HG03045 (cell line): Measurements from ENCODE around the gene FKBP3.
"Not testable (repeated sequence)": the region's sequence is repeated elsewhere in the genome, so short reads cannot be mapped to it uniquely, and the experiment has no call there.

Experiments
- ATAC-seq: cut with Tn5 transposase; IDR thresholded peaks from one replicate; pipeline ENCODE4 v1.9.1; 2021; ENCODE audit warnings: mild to moderate bottlenecking, moderate library complexity; ENCODE audit not compliant: unreplicated experiment

Gene FKBP3

DNA sequence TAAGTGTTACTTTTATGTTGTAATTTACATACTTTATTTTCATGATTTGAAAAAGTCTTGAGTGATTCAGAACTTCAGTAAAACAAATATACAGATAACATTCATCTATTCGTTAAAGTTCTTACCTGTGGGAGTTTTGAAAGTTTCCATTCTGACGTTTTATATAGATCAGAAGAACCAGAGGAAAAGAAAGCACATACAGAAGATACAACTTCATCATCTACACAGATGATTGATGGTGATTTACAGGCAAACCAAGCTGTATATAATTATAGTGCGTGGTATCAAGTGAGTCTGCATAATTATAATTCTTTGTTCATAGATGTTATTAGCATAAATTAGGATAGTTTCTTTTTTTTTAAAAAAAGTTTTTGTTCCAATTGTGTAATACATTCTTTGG lies 20.0 kb downstream of the FKBP3 start:
- no peak for ATAC-seq

DNA sequence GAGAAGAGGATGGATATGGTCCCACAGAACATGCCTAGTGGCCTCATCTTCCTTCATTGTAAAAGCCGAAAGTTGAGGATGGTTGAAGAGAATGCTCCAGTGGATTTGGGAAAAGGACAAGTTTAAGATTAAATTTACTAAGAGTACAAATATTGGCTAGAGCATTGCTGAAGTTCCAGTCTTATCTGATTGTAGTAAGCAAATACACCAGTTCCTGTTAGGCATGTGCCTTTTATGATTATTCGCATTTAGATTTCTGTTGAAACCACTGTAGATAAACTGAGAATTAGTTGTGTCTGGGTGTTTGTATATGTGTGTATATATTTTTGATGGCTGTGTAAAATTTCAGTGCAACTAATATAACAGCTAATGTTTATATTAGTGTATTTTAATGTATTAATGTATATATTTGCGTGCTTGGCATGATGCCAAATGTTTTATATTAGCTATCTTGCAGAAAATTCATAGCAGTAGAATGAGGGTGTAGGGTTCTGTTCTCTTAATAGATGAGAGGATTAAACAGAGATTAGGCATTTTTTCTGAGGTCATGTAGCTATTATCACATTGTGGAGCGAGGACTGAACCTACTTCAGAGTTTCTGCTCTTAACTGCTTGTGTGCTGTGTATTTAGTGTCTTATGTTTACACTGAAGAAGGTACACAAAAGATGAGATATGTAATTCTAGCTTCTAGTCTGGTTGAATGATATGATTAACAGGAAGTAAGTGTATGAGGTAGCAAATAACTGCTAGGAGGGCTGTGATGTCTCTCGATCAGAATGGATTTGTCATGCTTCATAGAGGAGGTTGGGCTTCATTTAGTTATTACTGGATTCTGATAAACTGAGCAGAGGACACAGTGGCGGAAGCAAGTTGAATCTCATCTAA lies 21.1 kb downstream of the FKBP3 start:
- ATAC-seq = no peak

DNA sequence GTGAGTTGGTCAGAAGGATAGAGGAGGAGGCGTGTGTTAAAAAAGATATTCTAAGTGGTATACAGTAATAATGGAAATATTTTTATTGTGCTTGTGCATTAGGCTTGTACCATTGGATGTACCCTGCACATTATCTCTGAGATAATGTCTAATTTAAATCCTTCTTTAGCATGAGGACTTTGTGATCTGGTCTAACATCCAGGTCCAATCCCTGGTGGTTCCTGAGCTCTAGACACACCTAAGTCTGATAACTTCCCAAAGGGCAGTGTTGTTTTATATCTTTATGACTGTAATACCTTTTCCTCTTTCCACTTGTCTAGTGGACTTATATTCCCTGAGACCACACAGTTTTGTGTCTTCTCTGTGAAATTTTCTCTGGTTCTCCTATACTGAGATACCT lies 29.7 kb downstream of the FKBP3 start:
- no peak for ATAC-seq

DNA sequence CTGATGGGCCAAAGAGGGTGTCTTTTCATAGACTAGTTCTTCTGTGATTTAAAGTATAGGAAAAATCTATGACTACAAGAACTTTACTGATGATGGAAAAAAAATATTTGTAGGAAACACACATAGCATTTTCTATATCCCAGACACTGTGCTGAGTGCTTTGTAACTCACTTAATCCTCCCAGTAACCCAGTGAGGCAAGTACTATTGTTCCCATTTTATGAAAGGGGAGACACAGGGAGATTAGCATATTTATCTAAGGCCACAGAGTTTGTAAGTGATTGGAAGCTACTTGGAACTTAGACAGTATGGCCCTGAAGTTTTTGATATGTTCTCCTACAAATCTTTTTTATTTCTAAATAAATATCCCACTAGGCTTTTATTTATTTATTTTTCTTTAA lies 30.5 kb downstream of the FKBP3 start:
- no peak for ATAC-seq

DNA sequence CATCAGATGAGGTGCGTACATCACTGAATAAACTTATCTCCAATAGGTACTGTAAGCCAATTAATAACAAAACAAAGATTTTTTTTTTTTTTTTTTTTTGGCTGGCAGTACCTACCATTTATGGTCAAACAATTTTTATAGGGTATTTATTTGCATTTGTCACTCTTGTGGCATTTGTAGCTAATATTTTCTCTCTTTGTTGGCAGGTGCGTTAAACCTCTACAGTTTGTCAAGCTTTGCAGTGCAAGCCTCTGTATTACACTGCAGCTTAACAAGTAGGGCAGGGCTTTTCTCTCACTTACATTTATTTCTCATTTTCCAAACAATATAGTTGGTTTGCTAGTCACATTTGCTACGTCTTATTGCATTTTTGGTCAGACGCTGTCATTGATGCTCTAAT lies 38.1 kb downstream of the FKBP3 start:
- ATAC-seq = no peak

DNA sequence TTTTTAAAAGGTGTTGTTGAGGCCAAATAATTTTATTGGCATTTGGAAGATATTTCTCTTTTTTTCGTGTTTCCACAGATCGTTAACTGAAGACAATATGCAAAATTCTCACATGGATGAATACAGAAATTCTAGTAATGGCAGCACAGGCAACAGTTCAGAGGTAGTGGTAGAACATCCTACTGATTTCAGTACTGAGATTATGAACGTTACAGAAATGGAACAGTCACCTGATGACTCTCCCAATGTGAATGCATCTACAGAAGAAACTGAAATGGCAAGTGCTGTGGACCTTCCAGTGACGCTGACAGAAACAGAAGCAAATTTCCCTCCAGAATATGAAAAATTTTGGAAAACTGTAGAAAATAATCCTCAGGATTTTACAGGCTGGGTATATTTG lies 39.1 kb downstream of the FKBP3 start:
- no peak for ATAC-seq

DNA sequence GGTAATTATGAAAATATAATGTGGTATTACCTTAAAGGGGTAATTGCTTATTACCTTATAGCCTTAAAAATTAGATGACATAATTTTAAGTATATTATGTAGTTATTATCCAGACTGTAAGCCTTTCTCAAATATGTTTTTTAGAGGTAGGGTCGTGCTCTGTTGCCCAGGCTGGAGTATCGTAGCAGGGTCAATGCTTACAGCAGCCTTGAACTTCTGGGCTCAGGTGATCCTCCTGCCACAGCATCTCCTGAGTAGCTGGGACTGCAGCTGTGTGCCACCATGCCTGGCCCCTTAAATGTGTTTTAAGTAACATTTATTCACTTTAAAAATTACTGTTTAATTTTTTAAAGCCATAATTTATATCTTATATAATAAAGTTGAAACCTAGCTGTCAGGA lies 40.0 kb downstream of the FKBP3 start:
- no peak for ATAC-seq

DNA sequence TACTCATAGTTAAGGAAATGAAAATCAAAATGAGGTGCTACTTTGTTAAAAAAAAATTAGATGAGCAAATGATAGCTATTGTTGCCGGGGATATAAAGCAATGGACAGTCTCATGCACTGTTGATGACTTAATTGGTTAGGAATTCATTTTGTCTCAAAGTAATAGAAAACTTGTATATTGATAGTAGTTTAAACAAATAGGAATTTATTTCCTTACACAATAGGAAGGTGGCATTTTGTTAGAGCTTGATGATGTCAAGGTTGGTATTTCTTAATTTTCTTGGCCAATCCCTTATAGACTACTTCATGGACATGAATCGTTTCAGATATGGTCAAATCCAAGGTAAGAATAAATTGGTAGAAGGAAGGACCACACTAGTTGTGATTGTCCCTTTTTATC lies 42.6 kb downstream of the FKBP3 start:
- no peak for ATAC-seq

DNA sequence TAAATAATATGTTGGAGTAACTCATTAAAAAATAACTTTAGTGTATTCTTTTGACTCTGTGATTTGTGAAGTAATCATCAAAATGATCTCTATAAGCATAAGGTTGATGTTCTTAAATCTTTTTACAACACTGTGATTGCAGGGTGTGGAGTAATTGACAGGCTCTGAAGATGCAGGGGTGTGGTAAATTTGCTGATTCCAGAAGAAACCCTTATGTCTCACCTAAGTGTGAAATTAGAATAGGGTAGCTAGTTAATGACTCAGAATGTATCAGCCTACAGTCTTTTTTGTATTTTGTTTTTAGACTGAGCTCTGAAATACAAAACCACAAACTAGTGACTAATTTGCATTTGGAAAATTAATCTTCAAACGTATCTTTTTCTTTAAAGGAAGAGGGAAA lies 44.5 kb downstream of the FKBP3 start:
- ATAC-seq = peak; percentile 69

DNA sequence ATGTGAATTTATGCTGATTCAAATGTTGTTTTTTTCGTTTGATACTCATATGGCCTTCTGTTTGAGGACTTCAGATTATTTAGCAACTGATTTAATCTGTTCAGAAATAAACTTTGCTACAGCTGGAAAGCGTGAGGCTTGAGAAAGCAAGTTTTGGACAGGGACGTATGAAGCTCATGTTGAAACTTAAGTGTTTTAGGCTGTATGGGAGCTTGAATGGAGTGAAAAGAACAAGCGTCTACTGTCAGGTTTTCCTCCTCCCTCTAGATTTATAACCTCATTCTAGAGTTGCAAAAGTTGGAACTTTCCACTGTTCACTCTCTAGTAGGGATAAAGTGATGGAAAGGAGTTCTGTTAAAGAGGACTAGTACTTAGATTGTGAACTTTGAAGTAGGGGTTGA lies 49.3 kb downstream of the FKBP3 start:
- no peak for ATAC-seq

DNA sequence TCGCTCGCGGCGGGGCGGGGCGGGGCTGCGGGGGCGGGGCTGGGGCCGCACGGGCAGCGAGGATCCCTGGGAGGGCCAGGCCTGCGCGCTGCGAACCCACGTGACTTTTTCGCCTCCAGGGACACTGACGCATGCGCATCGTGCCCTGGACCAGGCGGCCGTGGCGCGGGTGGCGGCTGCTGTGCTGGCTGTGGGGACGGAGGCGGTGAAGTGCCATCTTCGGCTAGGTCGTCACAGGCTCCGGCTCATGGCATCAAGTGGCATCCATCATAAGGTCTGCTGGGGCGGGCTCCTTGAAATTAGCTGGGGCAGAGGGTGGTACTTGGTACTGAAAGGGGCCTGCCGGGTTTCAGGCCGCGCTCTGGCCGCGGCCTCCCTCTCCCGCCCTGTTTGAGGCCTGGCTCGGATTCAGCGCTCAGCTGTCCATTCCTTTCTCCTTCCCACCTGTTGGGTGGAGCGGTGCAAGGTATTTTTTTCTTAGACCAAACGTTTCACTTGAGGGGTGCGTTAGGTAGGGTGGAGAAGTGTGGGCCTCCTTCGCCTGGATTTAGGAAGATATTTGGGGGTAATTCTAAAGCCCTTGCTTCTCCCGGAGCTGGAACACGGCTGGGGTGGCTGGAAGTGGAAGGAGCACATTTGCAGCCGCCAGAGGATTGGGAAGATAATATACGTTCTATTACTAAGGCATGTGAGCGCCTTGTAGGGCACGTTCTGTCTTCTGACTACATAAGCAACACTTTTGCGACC lies 50.1 kb downstream of the FKBP3 start, which contains the start of gene PRPF39:
Gene PRPF39 (plus strand): TSS at position 141 of the 747 bp plus-strand sequence. CDS start 11,124 bp downstream, outside the sequence.
- ATAC-seq = peak; percentile 91

DNA sequence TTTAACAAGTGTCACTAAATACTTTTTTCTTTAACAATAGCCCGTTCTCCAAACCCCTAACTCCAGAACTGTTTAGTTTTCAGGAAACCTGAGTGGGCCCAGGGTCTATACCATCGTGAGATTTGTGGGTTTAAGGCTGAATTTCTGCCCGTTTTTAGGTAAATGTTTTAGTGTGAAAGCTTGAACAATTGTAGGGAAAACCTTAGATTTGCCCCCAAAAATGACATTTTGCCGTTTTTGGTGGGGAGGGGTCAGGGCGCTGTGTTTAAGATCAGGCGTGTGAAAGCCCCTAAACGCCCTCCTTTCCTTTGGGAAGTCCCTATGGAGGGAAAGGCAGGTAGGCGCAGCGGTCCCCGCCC lies 50.7 kb downstream of the FKBP3 start:
- peak; percentile 11 for ATAC-seq

DNA sequence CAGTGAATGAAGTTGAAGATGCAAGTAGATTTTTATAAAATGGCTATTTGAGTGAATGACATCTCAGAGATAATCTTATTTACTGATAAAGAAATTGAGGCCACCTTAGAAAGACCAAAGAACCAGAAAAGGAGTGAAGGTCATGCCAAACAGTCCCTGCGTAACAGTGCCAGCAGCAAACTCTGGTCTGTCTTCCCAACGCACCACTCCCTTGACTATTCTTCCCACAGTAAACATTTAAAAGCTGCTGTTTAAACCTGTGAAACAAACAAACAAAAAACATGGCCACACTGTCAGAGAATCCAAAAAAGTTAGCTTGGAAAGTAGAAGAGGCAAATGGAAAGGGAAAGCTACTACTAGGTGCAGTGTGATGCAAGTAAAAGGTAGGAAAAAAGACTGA lies 51.9 kb downstream of the FKBP3 start:
- ATAC-seq = no peak

DNA sequence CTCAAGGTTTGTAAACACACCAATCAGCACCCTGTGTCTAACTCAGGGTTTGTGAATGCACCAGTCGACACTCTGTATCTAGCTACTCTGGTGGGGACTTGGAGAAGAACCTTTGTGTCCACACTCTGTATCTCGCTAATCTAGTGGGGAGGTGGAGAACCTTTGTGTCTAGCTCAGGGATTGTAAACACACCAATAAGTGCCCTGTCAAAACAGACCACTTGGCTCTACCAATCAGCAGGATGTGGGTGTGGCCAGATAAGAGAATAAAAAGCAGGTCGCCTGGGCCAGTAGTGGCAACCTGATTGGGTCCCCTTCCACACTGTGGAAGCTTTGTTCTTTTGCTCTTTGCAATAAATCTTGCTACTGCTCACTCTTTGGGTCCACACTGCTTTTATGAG lies 53.2 kb downstream of the FKBP3 start:
- not testable (repeated sequence) for ATAC-seq

DNA sequence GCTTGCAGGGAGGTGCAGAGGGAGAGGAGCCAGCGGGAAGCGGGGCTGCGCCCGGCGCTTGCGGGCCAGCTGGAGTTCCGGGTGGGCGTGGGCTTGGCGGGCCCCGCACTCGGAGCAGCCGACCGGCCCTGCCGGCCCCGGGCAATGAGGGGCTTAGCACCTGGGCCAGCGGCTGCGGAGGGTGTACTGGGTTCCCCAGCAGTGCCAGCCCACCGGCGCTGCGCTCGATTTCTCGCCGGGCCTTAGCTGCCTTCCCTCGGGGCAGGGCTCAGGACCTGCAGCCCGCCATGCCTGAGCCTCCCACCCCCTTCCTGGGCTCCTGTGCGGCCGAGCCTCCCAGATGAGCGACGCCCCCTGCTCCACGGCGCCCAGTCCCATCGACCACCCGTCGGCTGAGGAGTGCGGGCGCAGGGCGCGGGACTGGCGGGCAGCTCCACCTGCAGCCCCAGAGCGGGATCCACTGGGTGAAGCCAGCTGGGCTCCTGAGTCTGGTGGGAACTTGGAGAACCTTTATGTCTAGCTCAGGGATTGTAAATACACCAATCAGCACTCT lies 53.8 kb downstream of the FKBP3 start:
- not testable (repeated sequence) for ATAC-seq

DNA sequence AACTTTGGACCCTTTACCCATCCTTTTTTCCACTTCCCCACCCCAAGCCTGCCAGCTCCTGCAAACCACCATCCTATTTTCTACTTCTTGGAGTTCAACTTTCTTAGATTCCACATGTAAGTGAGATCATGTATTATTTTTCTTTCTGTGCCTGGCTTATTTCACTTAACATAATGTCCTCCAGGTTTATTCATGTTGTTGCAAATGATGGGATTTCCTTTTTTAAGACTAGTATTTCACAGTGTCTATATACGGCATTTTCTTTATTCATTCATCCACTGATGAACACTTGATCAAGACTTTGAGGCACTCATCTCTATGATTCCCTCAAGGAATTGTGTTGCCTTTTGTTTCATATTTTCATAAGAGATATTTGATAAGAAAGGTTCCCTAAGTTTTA lies 56.0 kb downstream of the FKBP3 start:
- ATAC-seq = no peak

DNA sequence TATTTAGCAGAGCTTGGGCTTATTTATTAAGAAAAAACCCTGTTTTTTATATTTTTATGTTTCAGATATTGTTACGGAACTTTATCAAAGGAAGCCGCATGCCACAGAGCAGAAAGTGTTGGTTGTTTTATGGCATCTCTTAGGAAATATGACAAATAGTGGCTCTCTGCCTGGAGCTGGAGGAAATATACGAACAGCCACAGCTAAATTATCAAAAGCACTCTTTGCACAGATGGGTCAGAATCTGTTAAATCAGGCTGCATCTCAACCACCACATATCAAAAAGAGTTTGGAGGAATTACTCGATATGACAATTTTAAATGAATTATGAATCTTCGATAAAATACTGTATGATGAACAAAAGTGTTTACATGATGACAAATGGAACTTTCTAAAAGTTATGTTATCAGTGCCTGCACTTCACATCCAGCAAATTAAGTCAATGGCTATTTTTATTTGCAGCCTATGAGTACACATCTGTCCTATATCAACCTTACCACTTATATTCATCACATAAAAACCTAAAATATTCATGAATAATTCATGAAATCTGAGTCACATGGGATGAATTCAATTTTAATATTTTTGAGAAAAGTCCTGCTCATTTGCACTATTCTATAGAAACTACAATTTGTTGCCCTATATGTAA lies 60.9 kb downstream of the FKBP3 start:
- no peak for ATAC-seq

DNA sequence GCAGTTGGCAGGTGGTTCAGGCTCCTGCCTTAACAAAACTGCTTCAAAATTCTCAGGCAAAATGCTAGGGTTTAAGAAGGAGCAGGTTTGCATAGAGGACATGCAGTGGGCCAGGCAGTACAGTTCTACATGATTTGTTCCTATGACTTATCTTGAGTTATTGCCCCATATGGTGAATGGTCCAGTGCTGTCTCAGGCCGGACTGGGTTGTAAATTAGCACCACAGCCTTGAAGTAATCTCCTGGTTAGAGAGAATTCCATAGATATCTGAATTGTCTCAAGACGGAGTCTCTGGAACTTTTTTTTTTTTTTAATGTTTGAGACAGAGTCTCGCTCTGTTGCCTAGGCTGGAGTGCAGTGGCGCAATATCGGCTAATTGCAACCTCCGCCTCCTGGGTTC lies 62.2 kb downstream of the FKBP3 start:
- ATAC-seq = no peak

DNA sequence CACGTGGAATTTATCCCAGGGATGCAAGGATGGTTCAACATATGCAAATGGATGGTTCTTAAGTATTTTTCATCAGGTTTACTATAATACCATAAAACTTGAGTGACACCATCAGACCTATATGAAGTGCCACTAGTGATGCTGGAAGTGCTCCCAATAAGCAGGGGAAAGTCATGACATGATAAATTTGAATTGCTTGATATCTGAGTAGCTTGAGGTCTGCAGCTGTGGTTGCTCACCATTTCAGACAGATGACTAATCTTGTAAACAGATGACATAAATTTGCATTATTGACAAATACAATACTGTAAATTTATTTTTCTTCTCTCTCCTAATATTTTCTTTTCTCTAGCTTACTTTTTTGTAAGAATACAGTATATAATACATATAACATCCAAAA lies 64.1 kb downstream of the FKBP3 start:
- ATAC-seq = no peak

DNA sequence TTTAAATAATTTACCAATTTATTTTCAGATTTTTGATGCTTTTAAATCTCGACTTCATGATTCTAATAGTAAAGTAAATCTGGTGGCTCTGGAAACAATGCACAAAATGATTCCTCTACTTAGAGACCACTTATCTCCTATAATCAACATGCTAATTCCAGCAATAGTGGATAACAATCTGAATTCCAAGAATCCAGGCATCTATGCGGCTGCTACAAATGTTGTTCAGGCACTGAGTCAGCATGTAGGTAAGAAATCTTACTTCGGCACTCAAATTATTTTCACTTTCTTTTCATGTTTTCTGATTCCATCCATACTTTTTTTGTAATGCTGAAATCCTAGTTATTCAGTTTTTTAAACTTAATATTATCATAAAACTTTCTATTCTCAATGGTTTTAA lies 65.9 kb downstream of the FKBP3 start:
- ATAC-seq = no peak

DNA sequence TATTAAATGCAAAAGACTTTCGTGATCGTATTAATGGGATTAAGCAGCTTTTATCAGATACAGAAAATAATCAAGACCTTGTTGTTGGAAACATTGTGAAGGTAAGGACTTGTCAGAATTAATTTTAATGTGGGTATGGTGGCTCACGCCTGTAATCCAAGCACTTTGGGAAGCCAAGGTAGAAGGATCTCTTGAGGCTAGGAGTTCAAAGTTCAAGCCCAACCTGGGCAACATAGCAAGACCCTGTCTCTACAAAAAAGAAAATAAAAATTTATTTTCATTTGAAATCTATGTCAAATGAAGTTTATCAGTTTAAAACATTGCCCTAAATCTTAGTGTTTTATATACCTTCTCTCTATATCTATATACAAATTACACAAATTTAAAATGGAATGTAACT lies 67.6 kb downstream of the FKBP3 start:
- ATAC-seq = no peak
